Mesendoderm (in vitro differentiated cells): ENCODE measurements around the gene PTCH2.

Experiments used
- DNase-seq: peaks from one replicate; pipeline ENCODE4 v3.0.0; 2013
- H2AK5ac ChIP-seq: 2 replicates; pipeline ENCODE4 v1.6.1; 2013; ENCODE audit warnings: low read length, inconsistent platforms
- H2BK120ac ChIP-seq: 2 replicates; pipeline ENCODE4 v1.6.1; 2013; ENCODE audit warnings: low read depth, mild to moderate bottlenecking, low read length, moderate library complexity, mixed read lengths
- H2BK15ac ChIP-seq: replicated peaks from 2 replicates; pipeline ENCODE4 v1.6.1; 2013; ENCODE audit warnings: low read depth, mild to moderate bottlenecking, moderate library complexity
- H2BK5ac ChIP-seq: 2 replicates; pipeline ENCODE4 v1.6.1; 2013; ENCODE audit warnings: low read length, inconsistent platforms
- H3K18ac ChIP-seq: 2 replicates; pipeline ENCODE4 v1.6.1; 2013; ENCODE audit warnings: mild to moderate bottlenecking, low read length, mixed read lengths
- H3K23ac ChIP-seq: one replicate; pipeline ENCODE4 v1.6.1; 2013; ENCODE audit warnings: low read length
- H3K27ac ChIP-seq: 2 replicates; pipeline ENCODE4 v1.5.1; 2013; ENCODE audit warnings: low read depth, mild to moderate bottlenecking, inconsistent platforms, low read length, moderate library complexity
- H3K27me3 ChIP-seq: 2 replicates; pipeline ENCODE4 v1.6.1; 2013; ENCODE audit warnings: low read length, control low read depth, mild to moderate bottlenecking, inconsistent platforms; ENCODE audit not compliant: insufficient read depth, poor library complexity
- H3K36me3 ChIP-seq: 2 replicates; pipeline ENCODE4 v1.6.1; 2013; ENCODE audit warnings: low read length, inconsistent platforms; ENCODE audit not compliant: control insufficient read depth, insufficient read depth
- H3K4ac ChIP-seq: one replicate; pipeline ENCODE4 v1.6.1; 2013; ENCODE audit warnings: low read depth, mild to moderate bottlenecking, low read length, moderate library complexity
- H3K4me1 ChIP-seq: 2 replicates; pipeline ENCODE4 v1.6.1; 2013; ENCODE audit warnings: low read depth, low read length, inconsistent platforms; ENCODE audit not compliant: control insufficient read depth
- H3K4me2 ChIP-seq: 2 replicates; pipeline ENCODE4 v1.6.1; 2013; ENCODE audit warnings: low read length
- H3K4me3 ChIP-seq: 2 replicates; pipeline ENCODE4 v1.5.1; 2013; ENCODE audit warnings: mild to moderate bottlenecking, low read length
- H3K56ac ChIP-seq: one replicate; pipeline ENCODE4 v1.6.1; 2013; ENCODE audit warnings: low read length
- H3K79me1 ChIP-seq: 2 replicates; pipeline ENCODE4 v1.6.1; 2013; ENCODE audit warnings: low read length, inconsistent platforms
- H3K79me2 ChIP-seq: 2 replicates; pipeline ENCODE4 v1.6.1; 2013; ENCODE audit warnings: mild to moderate bottlenecking, low read length; ENCODE audit not compliant: control insufficient read depth, insufficient read depth
- H3K9ac ChIP-seq: 2 replicates; pipeline ENCODE4 v1.6.1; 2013; ENCODE audit warnings: low read length, inconsistent platforms
- H4K5ac ChIP-seq: one replicate; pipeline ENCODE4 v1.6.1; 2013; ENCODE audit warnings: low read length
- H4K8ac ChIP-seq: one replicate; pipeline ENCODE4 v1.6.1; 2013; ENCODE audit warnings: low read depth, mild to moderate bottlenecking, control low read depth, low read length, moderate library complexity
- WGBS: extraction: QIAGEN DNeasy Blood & Tissue Kit; methylation state at CpG from one replicate; pipeline ENCODE4 v1.1.7; 2013; ENCODE audit warnings: low lambda C conversion rate, missing lambda C conversion rate; ENCODE audit not compliant: insufficient coverage; ENCODE audit errors: extremely low coverage; 5-methylcytosine and 5-hydroxymethylcytosine counted together

The PTCH2 gene

DNA sequence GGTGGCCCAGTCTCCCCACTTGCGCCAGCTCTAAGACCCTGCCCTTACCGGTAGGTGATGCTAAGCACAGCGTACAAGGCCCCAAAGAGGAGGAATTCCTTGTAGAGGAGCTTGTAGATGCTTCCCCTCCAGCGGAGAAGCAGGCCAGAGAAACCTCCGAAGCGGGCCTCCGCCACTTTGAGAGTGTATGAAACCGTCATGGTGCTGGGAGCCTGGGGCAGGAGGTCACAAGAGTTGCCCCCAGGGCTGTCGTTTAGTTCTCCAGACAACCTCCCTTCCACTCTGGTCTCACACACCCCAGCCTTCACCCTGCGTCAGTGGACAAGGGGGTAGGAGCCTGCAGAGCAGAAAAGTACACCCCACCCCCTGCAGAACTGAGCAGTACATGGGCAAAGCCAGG is 55.5 kb downstream of the PTCH2 start:
- Histone ChIP-seq H2AK5ac (no peak overlapping the region), H3K4me3 (no peak overlapping the region), H3K18ac (no peak overlapping the region), H3K23ac (no peak overlapping the region), H3K4me2 (no peak overlapping the region), H3K4me1 (peaks cover 5% of the 10 kb centered on the region), H2BK15ac (no peak overlapping the region), H3K27me3 (no peaks in the 10 kb centered on the region), H3K4ac (no peak overlapping the region), H3K36me3 (no peaks in the 10 kb centered on the region), H2BK5ac (no peak overlapping the region), H3K79me2 (no peaks in the 10 kb centered on the region), H3K79me1 (no peaks in the 10 kb centered on the region), H2BK120ac (no peak overlapping the region), H4K8ac (no peak overlapping the region), H3K27ac (no peak overlapping the region), H3K56ac (peak overlapping the region; percentile 22), H3K9ac (no peak overlapping the region), H4K5ac (no peak overlapping the region)
- DNase-seq, result no peak
- no CpG with 5 or more reads among the region's 10 CpGs for WGBS

DNA sequence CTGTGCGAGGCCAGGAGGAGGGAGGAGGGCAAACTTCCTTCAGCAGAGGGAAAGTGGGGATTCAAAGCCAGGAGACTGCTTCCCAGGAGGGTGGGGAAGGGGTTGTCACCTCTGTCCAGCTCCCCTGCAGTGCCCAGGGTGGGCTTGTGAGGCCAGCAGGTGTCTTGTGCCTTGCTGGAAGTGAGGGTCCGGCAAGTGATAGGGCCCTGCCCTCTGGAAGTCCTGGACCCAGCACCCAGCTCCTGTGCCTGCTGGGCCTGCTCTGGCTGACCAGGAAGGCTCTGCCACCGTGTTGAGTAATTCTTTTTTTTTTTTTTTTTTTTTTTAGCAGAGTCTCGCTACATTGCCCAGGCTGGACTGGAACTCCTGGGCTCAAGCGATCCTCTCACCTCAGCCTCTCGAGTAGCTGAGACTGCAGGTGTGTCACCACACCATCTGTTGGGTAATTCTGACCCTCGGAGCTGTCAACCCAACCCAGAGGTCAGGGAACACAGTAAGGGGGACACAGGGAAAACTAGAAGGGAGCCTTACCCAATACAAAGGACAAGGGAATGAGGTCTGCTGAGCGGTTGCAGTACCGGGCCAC is 56.1 kb downstream of the PTCH2 start:
- no peaks in the 10 kb centered on the region for H3K36me3 ChIP-seq
- peak overlapping the region; percentile 91 for H3K4me2 ChIP-seq
- H3K56ac ChIP-seq, result peak overlapping the region; percentile 94
- no peak overlapping the region for H3K18ac ChIP-seq
- H4K5ac ChIP-seq, result no peak overlapping the region
- H3K79me2 ChIP-seq, result no peaks in the 10 kb centered on the region
- H3K9ac ChIP-seq, result peak overlapping the region; percentile 73
- DNase-seq, result no peak
- no peak overlapping the region for H3K4ac ChIP-seq
- H3K79me1 ChIP-seq, result no peaks in the 10 kb centered on the region
- no peaks in the 10 kb centered on the region for H3K27me3 ChIP-seq
- peaks cover 5% of the 10 kb centered on the region for H3K4me1 ChIP-seq
- H3K27ac ChIP-seq, result no peak overlapping the region
- H3K4me3 ChIP-seq, result no peak overlapping the region
- H2AK5ac ChIP-seq, result no peak overlapping the region
- no peak overlapping the region for H2BK5ac ChIP-seq
- H3K23ac ChIP-seq, result no peak overlapping the region
- H2BK120ac ChIP-seq, result no peak overlapping the region
- no peak overlapping the region for H4K8ac ChIP-seq
- WGBS, result no CpG with 5 or more reads among the region's 9 CpGs
- no peak overlapping the region for H2BK15ac ChIP-seq

DNA sequence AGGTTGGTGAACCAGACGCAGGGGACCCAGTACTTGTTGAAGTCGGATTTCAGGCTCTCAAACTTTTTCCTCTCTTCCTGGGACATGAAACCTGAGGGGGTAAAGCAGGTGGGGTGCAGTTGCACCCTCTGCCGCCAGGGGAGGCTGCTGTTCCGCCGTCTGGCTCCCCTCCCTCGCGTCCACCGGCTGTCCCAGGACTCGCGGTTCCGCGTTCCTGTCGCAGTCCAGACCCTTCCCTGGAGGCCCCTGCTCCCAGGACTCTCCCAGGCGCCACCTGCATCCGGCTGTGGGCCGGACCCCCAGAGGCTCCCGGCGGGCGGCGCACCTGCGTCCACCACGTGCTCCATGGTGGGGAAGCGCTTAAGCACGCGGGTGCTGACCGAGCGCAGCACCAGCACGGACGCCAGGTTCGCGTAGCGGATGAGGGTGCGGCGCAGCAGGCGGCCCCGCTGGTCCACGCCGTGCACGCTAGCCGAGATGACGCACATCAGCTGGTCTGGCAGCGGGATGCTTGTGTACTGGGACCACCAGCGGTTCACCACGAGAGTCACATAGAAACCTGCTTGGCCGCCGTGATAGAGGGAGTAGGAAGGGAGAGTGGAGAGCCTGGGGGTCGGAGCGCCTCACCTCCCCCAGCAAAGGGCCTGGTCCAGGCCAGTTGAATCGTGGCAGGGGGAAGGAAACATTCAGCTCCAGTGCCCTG is 56.8 kb downstream of the PTCH2 start:
- Histone ChIP-seq H3K79me1 (no peaks in the 10 kb centered on the region), H3K27ac (no peak overlapping the region), H2BK15ac (no peak overlapping the region), H3K4me2 (peak overlapping the region; percentile 91), H3K79me2 (no peaks in the 10 kb centered on the region), H2BK5ac (no peak overlapping the region), H3K23ac (no peak overlapping the region), H3K4ac (no peak overlapping the region), H3K36me3 (no peaks in the 10 kb centered on the region), H3K27me3 (no peaks in the 10 kb centered on the region), H3K56ac (peak overlapping the region; percentile 94), H3K9ac (peak overlapping the region; percentile 73), H4K8ac (no peak overlapping the region), H2AK5ac (no peak overlapping the region), H2BK120ac (no peak overlapping the region), H4K5ac (no peak overlapping the region), H3K18ac (no peak overlapping the region), H3K4me1 (peaks cover 5% of the 10 kb centered on the region), H3K4me3 (peak overlapping the region; percentile 24)
- peak; percentile 84 for DNase-seq
- WGBS, result no CpG with 5 or more reads among the region's 49 CpGs

DNA sequence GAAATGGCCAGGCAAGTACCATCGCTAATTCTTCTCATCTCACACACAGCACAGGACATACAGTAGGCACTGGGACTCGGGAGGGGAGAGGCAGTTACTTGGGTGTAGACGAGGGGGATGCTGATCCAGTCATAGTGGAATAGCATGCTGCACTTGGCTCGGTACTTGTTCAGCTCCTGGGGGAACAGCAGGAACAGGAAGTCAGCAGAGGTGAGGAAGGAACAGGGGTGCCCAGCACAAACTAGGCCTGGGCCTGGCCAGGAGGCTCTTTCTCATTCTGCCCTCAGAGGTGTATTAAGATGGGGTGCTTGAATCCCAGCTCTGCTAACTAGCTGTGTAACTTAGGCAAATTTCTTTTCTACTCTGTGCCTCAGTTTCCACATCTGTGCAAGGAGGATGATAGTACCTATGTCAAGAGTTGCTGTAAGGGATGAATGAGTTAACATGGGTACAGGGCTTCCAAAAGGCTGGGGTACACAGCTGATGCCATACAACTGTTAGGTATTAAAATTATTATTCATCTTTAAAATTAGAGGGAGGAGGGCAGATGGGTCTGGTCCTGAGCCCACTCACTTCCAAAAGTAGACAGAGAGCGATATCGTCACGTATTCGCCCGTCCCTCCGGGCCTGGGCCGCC is 57.4 kb downstream of the PTCH2 start:
- peak overlapping the region; percentile 68 for H3K56ac ChIP-seq
- no peak overlapping the region for H2BK120ac ChIP-seq
- no peak overlapping the region for H3K23ac ChIP-seq
- H3K79me1 ChIP-seq, result no peaks in the 10 kb centered on the region
- H4K5ac ChIP-seq, result no peak overlapping the region
- H4K8ac ChIP-seq, result no peak overlapping the region
- no peak overlapping the region for H2BK15ac ChIP-seq
- no peaks in the 10 kb centered on the region for H3K36me3 ChIP-seq
- no peaks in the 10 kb centered on the region for H3K27me3 ChIP-seq
- DNase-seq, result no peak
- H3K4me1 ChIP-seq, result peaks cover 5% of the 10 kb centered on the region
- no peak overlapping the region for H3K4me3 ChIP-seq
- no CpG with 5 or more reads among the region's 11 CpGs for WGBS
- peak overlapping the region; percentile 48 for H3K9ac ChIP-seq
- H2AK5ac ChIP-seq, result no peak overlapping the region
- no peaks in the 10 kb centered on the region for H3K79me2 ChIP-seq
- H3K4me2 ChIP-seq, result no peak overlapping the region
- no peak overlapping the region for H3K4ac ChIP-seq
- H2BK5ac ChIP-seq, result no peak overlapping the region
- H3K27ac ChIP-seq, result no peak overlapping the region
- no peak overlapping the region for H3K18ac ChIP-seq

DNA sequence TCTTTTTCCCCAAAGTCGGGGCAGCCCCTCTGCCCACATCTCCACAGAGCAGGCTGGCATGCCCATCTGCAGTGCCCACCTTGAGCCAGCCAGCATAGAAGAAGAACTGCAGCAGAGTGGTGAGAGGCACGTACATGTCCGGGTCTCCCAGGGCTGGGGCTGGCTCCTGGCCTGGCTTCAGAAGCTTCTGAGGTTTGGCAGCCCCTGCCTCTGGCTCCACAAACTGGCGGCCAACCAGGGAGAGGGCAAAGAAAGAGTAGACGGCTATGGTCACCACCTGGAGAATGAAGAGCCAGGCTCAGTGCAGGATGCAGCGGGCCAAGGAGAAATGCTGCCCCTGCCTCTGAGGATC is 58.0 kb downstream of the PTCH2 start:
- no peak overlapping the region for H2BK5ac ChIP-seq
- no peak overlapping the region for H3K27ac ChIP-seq
- no CpG with 5 or more reads among the region's 6 CpGs for WGBS
- H3K4me3 ChIP-seq, result no peak overlapping the region
- no peak overlapping the region for H3K4ac ChIP-seq
- no peak overlapping the region for H4K5ac ChIP-seq
- H3K18ac ChIP-seq, result no peak overlapping the region
- no peaks in the 10 kb centered on the region for H3K79me2 ChIP-seq
- no peak overlapping the region for H2AK5ac ChIP-seq
- DNase-seq, result no peak
- H3K9ac ChIP-seq, result no peak overlapping the region
- H4K8ac ChIP-seq, result no peak overlapping the region
- H3K79me1 ChIP-seq, result no peaks in the 10 kb centered on the region
- H2BK15ac ChIP-seq, result no peak overlapping the region
- H3K4me1 ChIP-seq, result peaks cover 5% of the 10 kb centered on the region
- no peak overlapping the region for H2BK120ac ChIP-seq
- H3K23ac ChIP-seq, result no peak overlapping the region
- H3K56ac ChIP-seq, result no peak overlapping the region
- H3K27me3 ChIP-seq, result no peaks in the 10 kb centered on the region
- H3K4me2 ChIP-seq, result no peak overlapping the region
- H3K36me3 ChIP-seq, result no peaks in the 10 kb centered on the region
